T-helper 1 cell treated with Interleukin-12 subunit alpha and Interleukin-12 subunit beta and Interleukin-4 antibody, amounts not matched to agents 30 μg/mL and 1 μg/mL, for 36 hours (primary cell): Measurements from ENCODE around the gene SLC51A.
"Not testable (repeated sequence)": the region's sequence is repeated elsewhere in the genome, so short reads cannot be mapped to it uniquely, and the experiment has no call there.

Experiments
- H3K27ac Mint-ChIP-seq: one replicate; pipeline ENCODE4 v1.8.0; 2021; ENCODE audit warnings: mild to moderate bottlenecking, mixed read lengths
- H3K27me3 Mint-ChIP-seq: one replicate; pipeline ENCODE4 v1.8.0; 2021; ENCODE audit warnings: low read depth, mixed read lengths
- H3K36me3 Mint-ChIP-seq: one replicate; pipeline ENCODE4 v1.8.0; 2021; ENCODE audit warnings: low read depth, mixed read lengths
- H3K4me1 Mint-ChIP-seq: one replicate; pipeline ENCODE4 v1.8.0; 2021; ENCODE audit warnings: low read depth, mixed read lengths
- H3K4me3 Mint-ChIP-seq: one replicate; pipeline ENCODE4 v1.8.0; 2021; ENCODE audit warnings: mild to moderate bottlenecking, moderate library complexity, mixed read lengths
- H3K9me3 Mint-ChIP-seq: one replicate; pipeline ENCODE4 v1.8.0; 2021; ENCODE audit warnings: mixed read lengths

The SLC51A gene

DNA sequence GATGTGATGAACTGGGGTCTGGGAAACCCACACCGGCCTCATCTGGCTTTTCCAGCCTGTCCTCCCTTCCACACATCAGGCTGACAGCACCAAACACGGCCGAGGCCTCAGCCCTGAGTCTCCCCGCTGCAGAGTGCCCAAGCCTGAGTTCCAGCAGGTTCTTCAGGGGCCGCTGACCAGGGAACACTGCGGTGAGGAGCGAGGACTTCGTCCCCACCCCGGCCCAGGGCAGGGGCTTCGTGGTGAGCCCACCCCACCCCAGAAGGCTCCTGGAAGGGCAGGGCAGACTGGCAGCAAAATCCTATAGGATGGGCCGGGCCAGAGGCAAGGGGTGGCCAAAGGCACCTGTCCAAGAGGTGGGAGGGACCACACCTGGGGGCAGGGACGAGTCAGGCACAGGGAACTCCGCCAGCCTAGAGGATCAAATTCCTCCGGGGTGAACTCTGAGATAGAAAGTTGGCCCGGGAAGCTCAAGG, at the start of gene SLC51A:
SLC51A (plus strand) TSS at position 446 of the 476 bp plus-strand sequence. CDS start 179 bp downstream, outside the sequence.
- Mint-ChIP-seq H3K27me3 (no peaks in the 10 kb centered on the region), H3K4me1 (peaks cover 16% of the 10 kb centered on the region), H3K4me3 (no peak within 1 kb of the TSS), H3K27ac (peak within 1 kb of the TSS; percentile 47), H3K9me3 (no peaks in the 10 kb centered on the region), H3K36me3 (no peaks in the 10 kb centered on the region)

DNA sequence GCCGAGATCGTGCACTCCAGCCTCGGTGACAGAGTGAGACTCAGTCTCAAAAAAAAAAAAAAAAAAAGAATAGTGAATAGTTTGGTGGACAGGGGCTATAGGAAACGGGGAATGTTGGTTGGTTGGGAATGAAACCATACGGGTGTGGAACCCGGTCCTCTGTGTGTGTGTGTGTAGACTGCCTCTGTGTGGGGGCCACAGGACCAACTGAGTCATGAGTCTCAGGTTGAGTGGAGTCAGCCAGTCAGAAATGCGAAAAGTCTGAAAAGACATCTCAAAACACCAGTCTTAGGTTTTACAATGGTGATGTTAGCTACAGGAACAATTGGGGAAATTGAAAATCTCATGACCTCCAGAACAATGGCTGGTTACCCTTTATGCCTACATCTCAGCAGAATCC, 49.6 kb upstream of the SLC51A start:
- Mint-ChIP-seq H3K4me1 (peaks cover 6% of the 10 kb centered on the region), H3K9me3 (peaks cover 5% of the 10 kb centered on the region), H3K4me3 (no peak overlapping the region)

GRCh38 chr3:196168808-196169391, 47.4 kb upstream of the SLC51A start:
- Mint-ChIP-seq H3K36me3 (no peaks in the 10 kb centered on the region), H3K9me3 (peaks cover 5% of the 10 kb centered on the region), H3K4me3 (no peak overlapping the region), H3K4me1 (peaks cover 7% of the 10 kb centered on the region), H3K27me3 (no peaks in the 10 kb centered on the region), H3K27ac (no peak overlapping the region)

More for the DNA sequence above, 49.6 kb upstream of the SLC51A start:
- Mint-ChIP-seq H3K36me3 (no peaks in the 10 kb centered on the region), H3K27me3 (no peaks in the 10 kb centered on the region), H3K27ac (peak overlapping the region; percentile 31)

- peaks cover 10% of the 10 kb centered on the region for H3K4me1 Mint-ChIP-seq
- no peak overlapping the region for H3K27ac Mint-ChIP-seq
- no peak overlapping the region for H3K4me3 Mint-ChIP-seq
- H3K9me3 Mint-ChIP-seq, result peaks cover 5% of the 10 kb centered on the region
- no peaks in the 10 kb centered on the region for H3K36me3 Mint-ChIP-seq
- H3K27me3 Mint-ChIP-seq, result no peaks in the 10 kb centered on the region
These were observed 46.5 kb upstream of the SLC51A start for GRCh38 chr3:196169836-196170240.

GRCh38 chr3:196170296-196170695, 46.0 kb upstream of the SLC51A start:
- not testable (repeated sequence) for H3K4me3 Mint-ChIP-seq, H3K4me1 Mint-ChIP-seq, H3K9me3 Mint-ChIP-seq, H3K36me3 Mint-ChIP-seq, H3K27me3 Mint-ChIP-seq, H3K27ac Mint-ChIP-seq

DNA sequence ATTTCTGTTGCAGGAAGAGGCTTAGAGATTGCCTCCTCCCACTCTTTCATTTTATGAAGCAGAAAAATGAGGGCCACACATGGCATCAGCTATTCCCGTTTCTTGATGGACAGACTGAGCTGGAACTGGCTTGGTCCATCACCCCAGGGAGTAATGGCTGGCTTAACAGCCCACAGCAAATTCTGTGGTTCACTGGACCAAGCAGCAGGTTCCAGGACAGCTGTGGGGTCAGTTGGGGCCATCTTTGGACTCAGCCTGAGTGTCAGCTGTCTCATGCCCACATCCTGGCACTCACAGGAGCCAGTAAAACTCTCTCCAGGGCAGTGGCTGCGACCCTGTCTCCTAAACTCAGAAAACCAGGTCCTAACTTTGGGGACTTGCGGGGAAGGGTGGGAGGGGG, 41.7 kb upstream of the SLC51A start:
- H3K27ac Mint-ChIP-seq, result no peak overlapping the region
- H3K4me3 Mint-ChIP-seq, result no peak overlapping the region
- peaks cover 20% of the 10 kb centered on the region for H3K4me1 Mint-ChIP-seq

GRCh38 chr3:196175116-196175625, 41.2 kb upstream of the SLC51A start:
- Mint-ChIP-seq H3K4me3 (no peak overlapping the region), H3K4me1 (peaks cover 25% of the 10 kb centered on the region), H3K9me3 (peaks cover 5% of the 10 kb centered on the region), H3K27ac (no peak overlapping the region), H3K36me3 (no peaks in the 10 kb centered on the region), H3K27me3 (no peaks in the 10 kb centered on the region)

More for the DNA sequence above, 41.7 kb upstream of the SLC51A start:
- H3K27me3 Mint-ChIP-seq, result no peaks in the 10 kb centered on the region
- no peaks in the 10 kb centered on the region for H3K36me3 Mint-ChIP-seq
- H3K9me3 Mint-ChIP-seq, result peaks cover 5% of the 10 kb centered on the region

GRCh38 chr3:196175722-196176121, 40.6 kb upstream of the SLC51A start:
- no peak overlapping the region for H3K27ac Mint-ChIP-seq
- H3K4me1 Mint-ChIP-seq, result peaks cover 30% of the 10 kb centered on the region
- no peaks in the 10 kb centered on the region for H3K36me3 Mint-ChIP-seq
- no peaks in the 10 kb centered on the region for H3K27me3 Mint-ChIP-seq
- no peak overlapping the region for H3K4me3 Mint-ChIP-seq
- H3K9me3 Mint-ChIP-seq, result peaks cover 3% of the 10 kb centered on the region

DNA sequence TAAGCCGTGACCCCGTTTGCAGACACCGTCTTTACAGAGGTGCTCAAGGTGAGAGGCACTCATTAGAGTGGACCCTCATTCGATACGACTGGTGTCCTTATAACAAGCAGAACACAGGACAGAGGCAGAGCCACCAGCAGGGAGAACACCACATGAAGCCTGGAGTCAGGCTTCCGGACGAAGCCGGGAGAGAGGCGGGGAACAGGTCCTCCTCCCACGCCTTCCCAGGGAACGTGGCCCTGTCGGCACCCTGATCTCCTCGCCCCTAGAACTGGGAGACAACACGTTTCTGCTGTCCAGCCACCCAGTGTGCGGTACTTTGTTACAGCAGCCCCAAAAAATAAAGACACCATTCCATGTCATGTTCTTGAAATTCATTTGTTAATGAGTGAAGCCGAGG, 38.8 kb upstream of the SLC51A start:
- H3K9me3 Mint-ChIP-seq, result no peaks in the 10 kb centered on the region
- H3K4me1 Mint-ChIP-seq, result peaks cover 41% of the 10 kb centered on the region
- no peaks in the 10 kb centered on the region for H3K27me3 Mint-ChIP-seq
- H3K27ac Mint-ChIP-seq, result peak overlapping the region; percentile 87
- H3K36me3 Mint-ChIP-seq, result no peaks in the 10 kb centered on the region
- H3K4me3 Mint-ChIP-seq, result no peak overlapping the region

DNA sequence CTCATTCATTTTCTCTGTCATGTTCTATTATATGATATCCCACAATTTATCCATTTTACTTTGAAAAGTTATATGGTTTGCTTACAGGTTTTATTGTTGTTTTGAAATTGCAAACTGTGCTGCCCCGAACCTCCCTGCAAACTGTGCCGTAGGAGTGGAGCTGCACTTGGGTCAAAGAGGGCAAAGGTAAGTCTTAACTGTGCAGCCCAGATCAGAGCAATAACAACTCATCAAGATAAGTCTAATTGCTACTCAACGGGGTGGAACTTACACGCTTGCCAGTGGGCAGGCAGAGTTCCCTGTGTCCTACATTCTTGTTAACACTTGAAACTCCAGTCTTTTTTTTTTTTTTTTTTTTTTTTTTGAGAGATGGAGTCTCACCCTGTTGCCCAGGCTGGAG, 38.4 kb upstream of the SLC51A start:
- Mint-ChIP-seq H3K27ac (peak overlapping the region; percentile 87), H3K27me3 (no peaks in the 10 kb centered on the region), H3K4me3 (no peak overlapping the region), H3K9me3 (no peaks in the 10 kb centered on the region), H3K36me3 (no peaks in the 10 kb centered on the region), H3K4me1 (peaks cover 45% of the 10 kb centered on the region)

- peaks cover 51% of the 10 kb centered on the region for H3K4me1 Mint-ChIP-seq
- peak overlapping the region; percentile 28 for H3K4me3 Mint-ChIP-seq
- no peaks in the 10 kb centered on the region for H3K9me3 Mint-ChIP-seq
- peak overlapping the region; percentile 97 for H3K27ac Mint-ChIP-seq
- no peaks in the 10 kb centered on the region for H3K36me3 Mint-ChIP-seq
- no peaks in the 10 kb centered on the region for H3K27me3 Mint-ChIP-seq
These were observed 37.3 kb upstream of the SLC51A start for GRCh38 chr3:196178993-196179379.

- Mint-ChIP-seq H3K4me1 (peaks cover 51% of the 10 kb centered on the region), H3K27me3 (no peaks in the 10 kb centered on the region), H3K9me3 (no peaks in the 10 kb centered on the region), H3K27ac (peak overlapping the region; percentile 97), H3K4me3 (peak overlapping the region; percentile 28), H3K36me3 (no peaks in the 10 kb centered on the region)
These were observed 36.7 kb upstream of the SLC51A start for GRCh38 chr3:196179380-196180308.

DNA sequence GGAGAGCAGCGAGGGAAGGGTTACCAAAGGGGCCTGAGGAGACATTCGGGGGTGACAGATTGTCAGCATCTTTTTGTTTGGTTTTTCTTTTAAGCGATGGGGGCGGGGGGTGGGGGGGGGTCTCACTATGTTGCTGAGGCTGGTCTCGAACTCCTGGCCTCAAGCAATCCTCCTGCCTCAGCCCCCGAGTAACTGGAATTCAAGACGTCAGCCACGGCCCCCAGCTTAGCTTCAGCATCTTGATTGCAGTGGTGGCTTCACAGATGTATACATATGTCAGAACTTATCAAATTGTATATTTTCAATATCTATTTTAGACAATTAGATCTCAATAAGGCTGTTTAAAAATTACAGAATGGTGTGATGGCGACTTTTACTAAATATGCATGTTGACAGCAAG, 36.0 kb upstream of the SLC51A start:
- Mint-ChIP-seq H3K27me3 (no peaks in the 10 kb centered on the region), H3K27ac (peak overlapping the region; percentile 97), H3K9me3 (no peaks in the 10 kb centered on the region), H3K4me1 (peaks cover 54% of the 10 kb centered on the region), H3K36me3 (no peaks in the 10 kb centered on the region), H3K4me3 (peak overlapping the region; percentile 28)

DNA sequence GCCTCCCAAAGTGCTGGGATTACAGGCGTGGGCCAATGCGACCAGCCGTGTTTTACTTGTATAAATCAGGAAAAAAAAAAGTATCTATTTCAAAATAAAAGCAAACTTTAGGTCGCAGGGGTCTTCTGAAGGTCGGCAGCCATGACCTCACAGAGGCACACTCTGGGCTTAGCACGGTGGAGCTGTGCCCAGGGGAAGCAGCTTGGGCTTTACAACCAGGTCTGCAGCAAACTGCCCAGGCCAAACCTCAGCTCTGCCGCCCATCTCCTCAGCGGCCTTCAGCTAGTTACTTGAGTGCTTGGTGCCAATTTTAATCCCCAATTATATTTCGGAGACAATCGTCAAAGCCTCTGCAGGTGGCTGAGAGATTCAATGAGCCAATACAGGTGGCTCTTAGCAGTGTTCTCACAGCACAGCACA, 35.2 kb upstream of the SLC51A start:
- Mint-ChIP-seq H3K4me3 (no peak overlapping the region), H3K4me1 (peaks cover 55% of the 10 kb centered on the region), H3K27ac (peak overlapping the region; percentile 97)

DNA sequence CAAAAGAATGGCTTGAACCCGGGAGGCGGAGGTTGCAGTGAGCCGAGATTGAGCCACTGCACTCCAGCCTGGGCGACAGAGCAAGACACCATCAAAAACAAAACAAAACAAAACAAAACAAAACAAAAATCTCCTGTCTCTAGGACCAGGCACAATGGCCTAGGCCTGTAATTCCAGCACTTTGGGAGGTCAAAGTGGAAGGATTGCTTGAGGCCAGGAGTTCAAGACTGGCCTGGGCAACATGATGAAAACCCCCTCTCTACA, 32.2 kb upstream of the SLC51A start:
- Mint-ChIP-seq H3K27ac (peak overlapping the region; percentile 97), H3K4me1 (peaks cover 63% of the 10 kb centered on the region)
- H3K36me3 Mint-ChIP-seq, H3K27me3 Mint-ChIP-seq, H3K9me3 Mint-ChIP-seq, H3K4me3 Mint-ChIP-seq: not testable (repeated sequence)

More for the DNA sequence above, 35.2 kb upstream of the SLC51A start:
- no peaks in the 10 kb centered on the region for H3K36me3 Mint-ChIP-seq
- no peaks in the 10 kb centered on the region for H3K27me3 Mint-ChIP-seq
- no peaks in the 10 kb centered on the region for H3K9me3 Mint-ChIP-seq
